DND-41 (cell line): ENCODE data around the gene NKAIN4.

ENCODE experiments used
- ATAC-seq: fragments of 200-7000 bp; cut with Tn5 transposase; 3 replicates; pipeline ENCODE4 v1.9.1; 2021; ENCODE audit warnings: low read depth; ENCODE audit not compliant: insufficient read depth
- DNase-seq: peaks from one replicate; pipeline ENCODE4 v3.0.0-alpha.2; 2020
- H2AFZ ChIP-seq: 2 replicates; pipeline ENCODE4 v1.6.0; 2012; ENCODE audit warnings: low read depth, low read length
- H3K27ac ChIP-seq: 2 replicates; pipeline ENCODE4 v1.5.1; 2012; ENCODE audit warnings: low read length, inconsistent platforms
- H3K27me3 ChIP-seq: fragments of 200-600 bp; sonication (generic); 2 replicates; pipeline ENCODE4 v1.6.0; 2012; ENCODE audit warnings: low read length, mild to moderate bottlenecking, inconsistent platforms; ENCODE audit not compliant: insufficient read depth, poor library complexity
- H3K36me3 ChIP-seq: 2 replicates; pipeline ENCODE4 v1.5.1; 2012; ENCODE audit warnings: low read length, inconsistent platforms; ENCODE audit not compliant: insufficient read depth
- H3K4me1 ChIP-seq: 2 replicates; pipeline ENCODE4 v1.5.1; 2012; ENCODE audit warnings: mild to moderate bottlenecking, low read length; ENCODE audit not compliant: insufficient read depth
- H3K4me2 ChIP-seq: 2 replicates; pipeline ENCODE4 v1.6.0; 2012; ENCODE audit warnings: mild to moderate bottlenecking, moderate library complexity, low read length, inconsistent platforms; ENCODE audit not compliant: insufficient read depth
- H3K4me3 ChIP-seq, 2 experiments: fragments of 200-600 bp in 1 of 2; shearing (Covaris generic) in 1 of 2; 2 replicates each; pipeline ENCODE4 v1.5.1; 2012 to 2016; ENCODE audit warnings: inconsistent platforms in 2 of 2, low read length in 2 of 2, mild to moderate bottlenecking in 2 of 2, low read depth in 1 of 2, moderate library complexity in 1 of 2
- H3K79me2 ChIP-seq: 2 replicates; pipeline ENCODE4 v1.6.0; 2012; ENCODE audit warnings: low read length, inconsistent platforms; ENCODE audit not compliant: insufficient read depth
- H3K9ac ChIP-seq: 2 replicates; pipeline ENCODE4 v1.6.0; 2012; ENCODE audit warnings: low read depth, mild to moderate bottlenecking, inconsistent platforms, low read length, moderate library complexity
- H3K9me3 ChIP-seq: 2 replicates; pipeline ENCODE4 v1.5.1; 2012; ENCODE audit warnings: low read length, moderate library complexity, mild to moderate bottlenecking, inconsistent platforms; ENCODE audit not compliant: insufficient read depth, severe bottlenecking
- H4K20me1 ChIP-seq: 2 replicates; pipeline ENCODE4 v1.6.0; 2012; ENCODE audit warnings: low read length; ENCODE audit not compliant: insufficient read depth
- CTCF ChIP-seq: IDR thresholded peaks from 2 replicates; pipeline ENCODE4 v1.5.1; 2012; ENCODE audit warnings: borderline replicate concordance, low read length, moderate library complexity, mild to moderate bottlenecking; ENCODE audit not compliant: poor library complexity, severe bottlenecking; ENCODE audit errors: extremely low read depth
- EZH2 ChIP-seq: IDR thresholded peaks from 3 replicates; pipeline ENCODE4 v1.6.1; 2012; ENCODE audit warnings: borderline replicate concordance, low read depth, mild to moderate bottlenecking, moderate library complexity, low read length, inconsistent platforms; ENCODE audit not compliant: severe bottlenecking

Gene NKAIN4

GRCh38 chr20:63249891-63250290, 4.4 kb downstream of the NKAIN4 start:
- no peaks in the 10 kb centered on the region for H3K79me2 ChIP-seq
- no peak for DNase-seq
- H2AFZ ChIP-seq: no peak overlapping the region
- ATAC-seq: no peak
- no peaks in the 10 kb centered on the region for H3K36me3 ChIP-seq
- H3K4me3 ChIP-seq: no peak overlapping the region
- H4K20me1 ChIP-seq: peaks cover 3% of the 10 kb centered on the region; the same call in 1 of the 2 replicates
- no peaks in the 10 kb centered on the region for H3K4me1 ChIP-seq
- H3K27me3 ChIP-seq: no peaks in the 10 kb centered on the region
- no peak overlapping the region for H3K9ac ChIP-seq
- TF ChIP-seq EZH2 (no peak), CTCF (no peak)
- no peak overlapping the region for H3K27ac ChIP-seq
- no peaks in the 10 kb centered on the region for H3K9me3 ChIP-seq
- no peak overlapping the region for H3K4me2 ChIP-seq

GRCh38 chr20:63248835-63249591, 5.2 kb downstream of the NKAIN4 start:
- H4K20me1 ChIP-seq: peaks cover 3% of the 10 kb centered on the region; the same call in 1 of the 2 replicates
- no peak for ATAC-seq
- H3K4me2 ChIP-seq: no peak overlapping the region
- no peak for DNase-seq
- no peak overlapping the region for H2AFZ ChIP-seq
- no peaks in the 10 kb centered on the region for H3K36me3 ChIP-seq
- H3K27me3 ChIP-seq: no peaks in the 10 kb centered on the region
- no peak overlapping the region for H3K27ac ChIP-seq
- no peaks in the 10 kb centered on the region for H3K9me3 ChIP-seq
- no peak for TF ChIP-seq EZH2
- no peak for TF ChIP-seq CTCF
- H3K79me2 ChIP-seq: no peaks in the 10 kb centered on the region
- no peak overlapping the region for H3K9ac ChIP-seq
- H3K4me3 ChIP-seq: no peak overlapping the region
- no peaks in the 10 kb centered on the region for H3K4me1 ChIP-seq

- ATAC-seq: no peak
- Histone ChIP-seq H3K27me3 (no peaks in the 10 kb centered on the region), H3K79me2 (no peaks in the 10 kb centered on the region), H3K27ac (no peak overlapping the region), H3K9me3 (no peaks in the 10 kb centered on the region), H2AFZ (no peak overlapping the region), H3K9ac (no peak overlapping the region), H4K20me1 (peaks cover 8% of the 10 kb centered on the region), H3K4me1 (no peaks in the 10 kb centered on the region), H3K4me3 (no peak overlapping the region), H3K4me2 (no peak overlapping the region), H3K36me3 (no peaks in the 10 kb centered on the region)
- no peak for DNase-seq
- TF ChIP-seq CTCF (no peak), EZH2 (no peak)
These were observed 6.5 kb downstream of the NKAIN4 start for GRCh38 chr20:63247671-63248228.
